A549 treated with ZK216348 at 1 μM for 4 hours (cell line): ENCODE measurements around the gene ARL10. TPM values are rescaled to one million over a fixed set of nuclear protein-coding genes. Genes with fewer than 3 reads are reported as not detected.

Experiments used
- total RNA-seq: library from RNA; stranded (reverse); fragments of 200-300 nt; extraction: Qiagen RNA extraction; gene quantifications from 5 replicates; pipeline ENCODE4 v1.2.3, GENCODE V29; 2022; ENCODE audit warnings: low read depth

The ARL10 gene
- 0.02 to 1.2 TPM (median 0.10 TPM) in 5 replicates for total RNA-seq

GRCh38 chr5:176365351-176366231 is at the start of gene ARL10:
Gene ARL10, plus strand, starts transcription at chr5:176365487. Its CDS starts 77 bp downstream, at chr5:176365564.

GRCh38 chr5:176361437-176362232 is 3.7 kb upstream of the ARL10 start, which contains the start of gene KIAA1191:
Gene KIAA1191, minus strand, starts transcription at chr5:176361764. Its CDS starts 2,256 bp downstream, at chr5:176359508.

GRCh38 chr5:176388444-176389134 is 23.3 kb downstream of the ARL10 start, which contains the start of the genes HIGD2A and NOP16:
Gene HIGD2A, plus strand, starts transcription at chr5:176388751. Its CDS starts 69 bp downstream, at chr5:176388820.
Gene NOP16, minus strand, starts transcription at chr5:176388598. Its CDS starts 59 bp downstream, at chr5:176388539.

GRCh38 chr5:176415952-176416924 is 51.0 kb downstream of the ARL10 start, which contains the start of gene CLTB:
Gene CLTB, minus strand, starts transcription at chr5:176416539. Its CDS starts 176 bp downstream, at chr5:176416363.

Other genes starting within 250 kb of the ARL10 start
- 10.9 to 14.9 TPM (median 13.5 TPM) in 5 replicates for gene SIMC1, start 127.1 kb upstream of the ARL10 start, total RNA-seq
- 63.5 to 87.1 TPM (median 76.1 TPM) in 5 replicates for gene KIAA1191, start 3.7 kb upstream of the ARL10 start, total RNA-seq
- 109 to 138 TPM (median 126 TPM) in 5 replicates for gene NOP16, start 23.1 kb downstream of the ARL10 start, total RNA-seq
- gene HIGD2A, start 23.3 kb downstream of the ARL10 start, total RNA-seq: 227 to 279 TPM (median 258 TPM) in 5 replicates
- gene CLTB, start 51.1 kb downstream of the ARL10 start, total RNA-seq: 75.3 to 132 TPM (median 128 TPM) in 5 replicates
- gene FAF2, start 82.9 kb downstream of the ARL10 start, total RNA-seq: 44.2 to 53.4 TPM (median 47.5 TPM) in 5 replicates
- 22.0 to 41.5 TPM (median 37.5 TPM) in 5 replicates for gene RNF44, start 171.9 kb downstream of the ARL10 start, total RNA-seq
- gene CDHR2, start 183.9 kb downstream of the ARL10 start, total RNA-seq: 0.05 to 0.21 TPM (median 0.09 TPM) in 4 of 5 replicates, not detected in the other
- 7.3 to 10.8 TPM (median 10.2 TPM) in 5 replicates for gene GPRIN1, start 244.7 kb downstream of the ARL10 start, total RNA-seq